GM18505 (cell line): ENCODE measurements around the gene PRICKLE2.

ENCODE experiments used
- ATAC-seq: cut with Tn5 transposase; IDR thresholded peaks from one replicate; pipeline ENCODE4 v1.9.1; 2021; ENCODE audit not compliant: unreplicated experiment
- POLR2A ChIP-seq: IDR thresholded peaks from 4 replicates; pipeline ENCODE4 v1.6.1; 2011; ENCODE audit warnings: borderline replicate concordance; ENCODE audit not compliant: insufficient read depth, insufficient read length; ENCODE audit errors: extremely low read depth

The PRICKLE2 gene

GRCh38 chr3:64240959-64241358, 15.7 kb upstream of the PRICKLE2 start:
- TF ChIP-seq POLR2A, result no peak
- no peak for ATAC-seq

GRCh38 chr3:64240396-64240795, 15.1 kb upstream of the PRICKLE2 start:
- TF ChIP-seq POLR2A, result no peak
- ATAC-seq, result no peak

- TF ChIP-seq POLR2A, result no peak
- no peak for ATAC-seq
Observed at GRCh38 chr3:64239841-64240240, 14.6 kb upstream of the PRICKLE2 start.

GRCh38 chr3:64238971-64239667, 13.9 kb upstream of the PRICKLE2 start:
- no peak for ATAC-seq
- TF ChIP-seq POLR2A, result no peak

- no peak for ATAC-seq
Observed at GRCh38 chr3:64237083-64237482, 11.8 kb upstream of the PRICKLE2 start.

GRCh38 chr3:64235605-64236004, 10.3 kb upstream of the PRICKLE2 start:
- ATAC-seq, result no peak
- no peak for TF ChIP-seq POLR2A

More at GRCh38 chr3:64237083-64237482, 11.8 kb upstream of the PRICKLE2 start:
- no peak for TF ChIP-seq POLR2A

GRCh38 chr3:64234571-64234970, 9.3 kb upstream of the PRICKLE2 start:
- ATAC-seq, result no peak
- TF ChIP-seq POLR2A, result no peak

GRCh38 chr3:64232821-64233220, 7.6 kb upstream of the PRICKLE2 start:
- no peak for ATAC-seq
- no peak for TF ChIP-seq POLR2A

- no peak for ATAC-seq
- no peak for TF ChIP-seq POLR2A
Observed at GRCh38 chr3:64229903-64230302, 4.6 kb upstream of the PRICKLE2 start.

GRCh38 chr3:64228110-64228509, 2.8 kb upstream of the PRICKLE2 start:
- ATAC-seq, result no peak
- TF ChIP-seq POLR2A, result no peak

GRCh38 chr3:64226730-64227129, 1.5 kb upstream of the PRICKLE2 start:
- no peak for ATAC-seq
- TF ChIP-seq POLR2A, result no peak

- no peak for ATAC-seq
- TF ChIP-seq POLR2A, result no peak
Observed at GRCh38 chr3:64225695-64226499, 631 bp upstream of the PRICKLE2 start.

- no peak for ATAC-seq
- no peak for TF ChIP-seq POLR2A
Observed at GRCh38 chr3:64223791-64224745, 1.2 kb downstream of the PRICKLE2 start.

GRCh38 chr3:64222501-64223111, 2.7 kb downstream of the PRICKLE2 start:
- ATAC-seq, result no peak

More at GRCh38 chr3:64222501-64223111, 2.7 kb downstream of the PRICKLE2 start:
- no peak for TF ChIP-seq POLR2A
